ENCODE measurements around the gene GALNS.
"Not testable (repeated sequence)": the region's sequence is repeated elsewhere in the genome, so short reads cannot be mapped to it uniquely, and the experiment has no call there.

GALNS gene

DNA sequence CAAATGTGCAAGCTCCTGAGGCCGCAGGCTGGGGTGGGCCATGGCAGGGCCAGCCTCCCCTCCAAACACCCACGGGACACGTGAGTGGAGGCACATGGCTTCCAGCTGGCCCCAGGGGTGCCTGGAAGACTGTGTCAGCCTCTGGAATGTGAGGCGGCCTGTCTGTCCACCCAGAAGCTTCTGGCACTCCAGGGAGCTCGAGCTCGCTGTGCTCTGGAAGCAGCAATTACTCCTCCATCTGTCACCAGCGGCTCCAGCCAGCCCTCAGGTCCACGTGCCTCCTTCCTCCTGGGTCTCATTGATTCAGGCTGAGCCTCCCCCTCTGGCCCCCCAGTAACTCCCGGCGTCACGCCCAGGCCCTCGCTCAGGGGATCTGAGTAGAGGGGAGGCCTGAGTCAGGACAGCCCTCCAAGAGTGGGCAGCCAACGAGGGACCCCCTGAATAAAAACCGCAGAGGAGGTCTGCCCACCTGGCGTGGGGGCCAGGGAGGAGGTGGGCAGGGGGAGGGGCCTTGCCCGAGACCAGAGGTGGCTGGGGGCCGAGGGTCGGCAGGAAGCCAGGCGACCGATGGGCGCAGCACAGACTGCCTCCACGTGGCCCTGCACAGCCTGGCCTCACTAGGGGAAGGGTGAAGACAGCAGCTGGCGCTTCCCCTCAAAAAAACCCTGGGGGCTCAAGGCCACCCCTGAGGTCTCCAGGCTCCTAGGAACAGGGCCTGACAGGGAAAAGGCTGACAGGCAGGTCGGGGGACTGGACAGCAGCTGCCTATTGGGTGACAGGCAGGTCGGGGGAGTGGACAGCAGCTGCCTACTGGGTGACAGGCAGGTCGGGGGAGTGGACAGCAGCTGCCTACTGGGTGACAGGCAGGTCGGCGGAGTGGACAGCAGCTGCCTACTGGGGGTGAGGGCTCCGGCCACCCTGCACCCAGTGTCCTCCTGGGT, 83.6 kb downstream of the GALNS start:
- DNase-seq (ENCODE audit: low read depth in 4 of 4, low spot score in 1 of 4): no peak

- not testable (repeated sequence) for DNase-seq (ENCODE audit: low read depth in 4 of 4, low spot score in 1 of 4)
Observed at GRCh38 chr16:88771781-88772180, 85.0 kb downstream of the GALNS start.

GRCh38 chr16:88771294-88771772, 85.4 kb downstream of the GALNS start:
- DNase-seq (ENCODE audit: low read depth in 4 of 4, low spot score in 1 of 4): no peak

- DNase-seq (ENCODE audit: low read depth in 4 of 4, low spot score in 1 of 4): no peak
Observed at GRCh38 chr16:88770461-88771293, 86.1 kb downstream of the GALNS start.

GRCh38 chr16:88769617-88770460, 86.9 kb downstream of the GALNS start:
- DNase-seq (ENCODE audit: low read depth in 4 of 4, low spot score in 1 of 4): no peak

DNA sequence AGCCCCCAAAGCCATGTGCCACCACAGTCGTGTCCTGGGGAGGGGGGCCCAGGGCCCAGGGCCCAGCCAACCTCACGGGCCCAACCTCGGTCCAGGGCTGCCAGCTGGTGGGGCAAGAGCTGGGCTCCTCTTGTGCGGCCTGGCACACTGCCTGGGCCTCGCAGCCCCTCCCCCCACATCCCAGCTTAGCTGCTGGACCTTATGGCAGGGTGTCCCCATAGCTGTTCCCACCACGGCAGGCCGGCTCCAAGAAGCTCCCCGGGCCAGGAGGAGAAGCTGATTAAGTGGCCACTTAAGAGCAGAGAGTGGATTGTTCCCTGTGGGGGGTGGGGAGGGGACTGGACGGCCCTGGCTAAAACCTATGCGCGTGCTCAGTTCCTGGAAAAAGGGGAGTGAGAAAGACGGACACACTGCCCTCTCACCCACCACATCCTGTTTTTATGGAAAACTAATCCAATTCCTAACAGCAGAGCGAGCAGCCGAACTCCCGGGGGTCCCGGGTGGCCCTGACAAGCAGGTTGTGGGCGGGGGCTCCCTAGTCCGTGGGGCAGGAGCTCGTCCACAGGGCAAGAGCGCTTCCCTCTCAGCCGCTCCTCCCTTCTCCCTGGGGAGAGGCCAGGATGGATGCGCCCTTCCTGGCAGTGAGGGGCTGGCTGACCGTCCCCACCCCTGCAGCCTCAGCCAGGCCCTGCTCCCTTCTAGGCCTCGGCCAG, 88.5 kb downstream of the GALNS start:
- no peak for DNase-seq (ENCODE audit: low read depth in 4 of 4, low spot score in 1 of 4)

- no peak for DNase-seq (ENCODE audit: low read depth in 4 of 4, low spot score in 1 of 4)
Observed at GRCh38 chr16:88767546-88768070, 89.1 kb downstream of the GALNS start.

DNA sequence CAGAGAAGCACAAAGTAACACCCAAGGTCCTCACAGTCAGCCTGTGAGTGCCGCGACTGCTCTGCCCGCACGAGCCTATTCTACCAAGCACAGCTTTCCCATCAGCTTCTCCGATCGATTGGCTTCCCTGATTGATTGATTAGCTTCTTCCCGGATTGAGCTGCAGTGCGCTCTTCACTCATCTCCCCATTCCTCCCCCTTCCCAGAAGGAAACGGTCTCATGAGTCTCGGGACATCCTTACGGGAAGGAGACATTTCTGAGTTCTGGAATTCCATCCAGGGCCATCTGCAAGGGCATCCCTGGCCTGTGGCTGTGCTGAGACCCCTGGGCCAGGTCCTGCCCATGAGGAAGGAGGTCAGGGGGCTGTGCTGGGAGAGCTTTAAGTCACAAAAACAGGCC, 89.8 kb downstream of the GALNS start:
- DNase-seq (ENCODE audit: low read depth in 4 of 4, low spot score in 1 of 4): no peak

DNA sequence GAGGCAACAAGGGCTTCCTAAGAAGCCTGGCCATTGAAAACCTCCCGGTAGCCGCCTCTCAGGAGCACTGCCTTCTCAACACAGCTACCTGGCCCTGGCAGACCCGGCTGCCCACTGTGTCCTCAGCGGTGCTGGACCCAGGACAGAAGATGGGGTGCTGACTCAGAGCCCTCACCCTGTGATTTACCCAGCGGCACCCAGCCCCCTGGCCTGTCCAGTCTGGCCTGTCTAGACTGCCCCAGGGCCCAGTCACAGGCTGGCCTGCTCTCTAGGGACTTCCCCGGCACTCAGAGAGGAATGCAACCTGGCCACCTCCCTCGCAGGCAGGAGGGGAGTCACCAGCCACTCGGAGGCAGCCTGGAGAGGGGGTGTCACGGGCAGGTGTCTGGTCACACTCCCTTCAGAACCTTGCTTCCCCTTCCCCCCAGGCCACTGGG, 91.8 kb downstream of the GALNS start:
- DNase-seq (ENCODE audit: low read depth in 4 of 4, low spot score in 1 of 4): no peak

GRCh38 chr16:88764080-88764479, 92.7 kb downstream of the GALNS start:
- DNase-seq (ENCODE audit: low read depth in 4 of 4, low spot score in 1 of 4): no peak
